ENCODE data around the gene XAGE1A. TPM values are rescaled to one million over a fixed set of nuclear protein-coding genes. Genes with fewer than 3 reads are reported as not detected.
"Not testable (repeated sequence)": the region's sequence is repeated elsewhere in the genome, so short reads cannot be mapped to it uniquely, and the experiment has no call there.

Gene XAGE1A
- total RNA-seq, 2 donors from 2014 or later = 29.7 TPM; not detected in 1

DNA sequence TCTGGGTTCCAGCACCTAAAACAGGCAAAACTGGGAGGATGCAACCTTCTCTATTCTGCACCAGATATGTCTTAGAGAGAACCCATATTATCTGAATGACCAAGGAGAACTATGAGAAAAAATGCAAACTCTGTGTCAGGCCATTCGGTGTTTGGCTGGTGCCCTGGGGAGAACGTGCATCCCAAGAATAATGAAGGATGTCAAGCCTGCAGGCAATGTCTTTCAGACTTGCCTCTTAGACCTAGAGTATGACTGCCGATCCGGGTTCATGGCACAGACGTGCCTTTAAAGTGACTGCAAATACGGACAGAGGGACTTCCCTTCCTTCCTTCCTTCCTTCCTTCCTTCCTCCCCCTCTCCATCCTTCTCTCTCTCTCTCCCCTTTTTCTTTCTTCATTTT is 14.3 kb downstream of the XAGE1A start:
- no peak for TF ChIP-seq POLR2A (IDR thresholded peaks at IDR 0.05)
- no peak for TF ChIP-seq POLR2AphosphoS5 (IDR thresholded peaks at IDR 0.05)
- TF ChIP-seq CTCF (IDR thresholded peaks at IDR 0.05) = no peak
- no peak overlapping the region for H3K27ac ChIP-seq

GRCh38 chrX:52511126-52511525 is 15.5 kb downstream of the XAGE1A start:
- no CpG with 5 or more reads among the region's 6 CpGs for WGBS
- DNase-seq (ENCODE audit: low spot score); H3K4me1 ChIP-seq (replicated peaks); H3K27me3 ChIP-seq (replicated peaks; ENCODE audit: insufficient read depth); H3K9me3 ChIP-seq; H3K27ac ChIP-seq; H3K36me3 ChIP-seq; H3K4me3 ChIP-seq; intact Hi-C loops (cut with DNase I): not testable (repeated sequence)

More for the DNA sequence above, 14.3 kb downstream of the XAGE1A start:
- intact Hi-C loops (cut with DNase I) = no loop called here
- no peak for DNase-seq (ENCODE audit: low spot score)
- Histone ChIP-seq H3K36me3 (no peaks in the 10 kb centered on the region), H3K4me1 (replicated peaks) (no peaks in the 10 kb centered on the region), H3K4me3 (no peak overlapping the region), H3K9me3 (no peaks in the 10 kb centered on the region), H3K27me3 (replicated peaks; ENCODE audit: insufficient read depth) (no peaks in the 10 kb centered on the region)
- WGBS = 79% methylated on average over 6 of the region's 6 CpGs

DNA sequence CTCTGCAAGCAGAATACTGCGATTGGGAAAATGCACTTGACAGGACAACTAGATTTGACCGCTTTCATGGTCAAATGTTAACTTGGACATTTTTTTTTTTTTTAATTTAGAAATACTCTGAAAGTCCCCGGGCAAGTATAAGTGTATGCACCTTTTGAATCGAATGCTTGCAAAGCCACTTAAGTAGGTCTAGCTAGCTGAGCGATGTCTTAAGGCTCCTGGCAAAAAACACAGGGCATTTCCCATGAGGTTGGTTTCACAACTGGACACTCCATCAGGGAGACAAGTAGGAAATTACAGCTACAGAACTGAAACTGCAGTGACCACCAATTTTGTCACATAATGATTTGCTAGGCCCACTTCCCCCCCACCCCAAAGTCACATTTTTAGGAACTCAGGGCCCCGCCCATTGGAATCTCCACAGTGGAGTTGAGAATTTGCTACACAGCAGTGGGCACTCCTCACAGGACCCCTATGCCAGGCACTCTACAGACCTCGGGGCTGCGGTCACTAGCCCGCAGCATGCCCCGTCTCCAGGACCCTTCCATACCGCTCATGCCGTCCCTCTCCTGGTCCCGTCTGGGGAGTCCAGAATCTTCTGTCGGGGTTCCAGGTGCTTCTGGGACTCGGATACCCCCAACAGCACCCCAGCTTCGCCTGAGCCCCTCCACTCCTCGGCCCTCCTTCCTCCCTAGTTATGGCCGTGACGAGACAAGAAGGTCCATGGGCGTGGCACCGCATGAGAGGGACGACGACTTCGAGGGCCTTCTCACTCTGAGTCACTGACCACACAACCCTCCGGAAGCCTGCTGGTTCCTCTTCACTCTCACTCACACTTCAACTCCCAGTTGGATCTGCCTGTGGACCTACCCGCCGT is 20.7 kb downstream of the XAGE1A start:
- H3K9me3 ChIP-seq; intact Hi-C loops (cut with DNase I); H3K36me3 ChIP-seq; H3K4me1 ChIP-seq (replicated peaks); H3K4me3 ChIP-seq; DNase-seq (ENCODE audit: low spot score); H3K27me3 ChIP-seq (replicated peaks; ENCODE audit: insufficient read depth); H3K27ac ChIP-seq: not testable (repeated sequence)
- no CpG with 5 or more reads among the region's 27 CpGs for WGBS

DNA sequence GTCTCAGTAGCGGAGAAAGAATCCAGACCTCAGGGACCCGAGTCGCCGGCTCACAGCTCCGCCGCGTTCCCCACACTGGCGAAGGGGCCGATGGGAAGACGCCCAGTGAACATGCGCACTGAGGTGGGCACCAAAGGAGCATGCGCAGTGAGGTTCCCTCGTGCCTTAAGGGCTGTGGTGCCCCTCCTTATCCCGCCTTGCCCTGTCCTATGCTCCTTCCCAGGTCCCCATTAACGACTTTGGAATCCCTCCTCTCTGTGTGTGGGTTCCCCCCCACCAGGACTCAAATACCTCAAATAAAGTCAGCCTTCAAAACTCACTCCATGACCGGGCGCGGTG is 21.3 kb downstream of the XAGE1A start, which contains the start of gene XAGE1B:
Gene XAGE1B (minus strand): TSS at position 77 of the 339 bp plus-strand sequence. CDS start 1,536 bp downstream, outside the sequence.
- H3K9me3 ChIP-seq; H3K36me3 ChIP-seq; DNase-seq (ENCODE audit: low spot score); H3K27ac ChIP-seq; H3K4me3 ChIP-seq; H3K27me3 ChIP-seq (replicated peaks; ENCODE audit: insufficient read depth); H3K4me1 ChIP-seq (replicated peaks); intact Hi-C loops (cut with DNase I): not testable (repeated sequence)
- WGBS = no CpG with 5 or more reads among the region's 18 CpGs

DNA sequence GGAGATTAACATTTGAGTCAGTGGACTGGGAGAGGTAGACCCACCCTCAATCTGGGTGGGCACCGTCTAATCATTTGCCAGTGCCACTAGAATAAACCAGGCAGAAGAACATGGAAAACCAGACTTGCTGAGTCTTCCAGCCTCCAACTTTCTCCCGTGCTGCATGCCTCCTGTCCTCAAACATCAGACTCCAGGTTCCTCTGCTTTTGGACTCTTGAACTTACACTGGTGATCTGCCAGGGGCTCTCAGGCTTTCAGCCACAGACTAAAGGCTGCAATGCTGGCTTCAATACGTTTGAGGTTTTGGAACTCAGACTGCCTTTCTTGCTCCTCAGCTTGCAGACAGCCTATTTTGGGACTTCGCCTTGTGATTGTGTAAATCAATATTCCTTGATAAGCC is 45.4 kb downstream of the XAGE1A start:
- H3K9me3 ChIP-seq; H3K27ac ChIP-seq; H3K36me3 ChIP-seq; intact Hi-C loops (cut with DNase I); DNase-seq (ENCODE audit: low spot score); H3K4me3 ChIP-seq; H3K27me3 ChIP-seq (replicated peaks; ENCODE audit: insufficient read depth); H3K4me1 ChIP-seq (replicated peaks): not testable (repeated sequence)
- 60% methylated on average over 3 of the region's 4 CpGs for WGBS

- Histone ChIP-seq H3K4me3 (no peak overlapping the region), H3K36me3 (no peaks in the 10 kb centered on the region), H3K9me3 (no peaks in the 10 kb centered on the region), H3K4me1 (replicated peaks) (no peaks in the 10 kb centered on the region), H3K27me3 (replicated peaks; ENCODE audit: insufficient read depth) (no peaks in the 10 kb centered on the region), H3K27ac (no peak overlapping the region)
- DNase-seq (ENCODE audit: low spot score) = no peak
- TF ChIP-seq POLR2AphosphoS5 (IDR thresholded peaks at IDR 0.05) = no peak
- no peak for TF ChIP-seq CTCF (IDR thresholded peaks at IDR 0.05)
- TF ChIP-seq POLR2A (IDR thresholded peaks at IDR 0.05) = no peak
- intact Hi-C loops (cut with DNase I) = no loop called here
- WGBS = 40% methylated on average over 6 of the region's 6 CpGs
Measured at GRCh38 chrX:52542311-52542710, 46.7 kb downstream of the XAGE1A start.
